Prostate gland (tissue), 2 donors: ENCODE measurements around the gene HTRA2.

ENCODE experiments used
- CTCF ChIP-seq, 4 experiments: fragments of 200-600 bp in 2 of 4; fragments of 450-650 bp in 2 of 4; sonication (generic) in 2 of 4; IDR thresholded peaks; 1 replicate in 3 of 4; 2 replicates in 1 of 4; pipeline ENCODE4 v1.5.1; 2016 to 2019; ENCODE audit warnings: antibody characterized with exemption in 4 of 4, mild to moderate bottlenecking in 2 of 4, moderate library complexity in 2 of 4
- POLR2AphosphoS5 ChIP-seq: sonication (generic); formaldehyde crosslinking; IDR thresholded peaks from one replicate; pipeline ENCODE4 v1.6.1; 2017; ENCODE audit warnings: antibody characterized with exemption

- TF ChIP-seq CTCF (IDR thresholded peaks at IDR 0.05) (no peak), POLR2AphosphoS5 (no peak)
Measured at GRCh38 chr2:74542978-74543377, 13.2 kb downstream of the HTRA2 start.
